GM19328 (cell line): ENCODE data around the gene MTRF1.
"Not testable (repeated sequence)": the region's sequence is repeated elsewhere in the genome, so short reads cannot be mapped to it uniquely, and the experiment has no call there.

Experiments
- ATAC-seq: cut with Tn5 transposase; IDR thresholded peaks from one replicate; pipeline ENCODE4 v1.9.1; 2021; ENCODE audit warnings: mild to moderate bottlenecking, moderate library complexity; ENCODE audit not compliant: unreplicated experiment

The MTRF1 gene

DNA sequence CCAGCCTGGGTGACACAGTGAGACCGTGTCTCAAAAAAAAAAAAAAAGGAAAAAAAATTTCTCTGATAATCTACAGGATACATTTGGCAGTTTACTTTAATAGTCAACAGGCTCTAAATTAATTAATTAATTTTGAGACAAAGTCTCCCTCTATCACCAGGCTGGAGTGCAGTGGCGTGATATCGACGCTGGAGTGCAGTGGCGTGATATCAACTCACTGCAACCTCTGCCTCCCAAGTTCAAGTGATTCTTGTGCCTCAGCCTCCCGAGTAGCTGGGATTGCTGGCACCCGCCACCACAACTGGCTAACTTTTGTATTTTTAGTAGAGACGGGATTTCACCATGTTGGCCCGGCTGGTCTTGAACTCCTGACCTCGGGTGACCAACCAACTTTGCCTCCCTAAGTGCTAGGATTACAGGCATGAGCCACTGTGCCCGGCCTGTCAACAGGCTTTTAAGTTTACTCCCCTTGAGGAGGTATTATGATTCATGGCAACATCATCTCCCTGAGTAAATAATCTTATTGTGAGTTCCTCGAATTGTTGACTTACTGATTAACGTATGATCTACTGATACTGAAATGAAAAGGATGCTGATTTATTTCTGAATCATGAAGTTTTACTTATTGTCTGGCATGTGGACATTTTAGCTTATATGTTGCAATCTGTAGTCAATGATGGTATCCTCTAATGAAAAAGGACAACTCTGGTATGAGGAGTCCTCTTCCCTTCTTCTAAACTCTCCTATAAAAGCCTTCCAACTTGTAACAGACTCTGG lies 21.3 kb upstream of the MTRF1 start:
- no peak for ATAC-seq

DNA sequence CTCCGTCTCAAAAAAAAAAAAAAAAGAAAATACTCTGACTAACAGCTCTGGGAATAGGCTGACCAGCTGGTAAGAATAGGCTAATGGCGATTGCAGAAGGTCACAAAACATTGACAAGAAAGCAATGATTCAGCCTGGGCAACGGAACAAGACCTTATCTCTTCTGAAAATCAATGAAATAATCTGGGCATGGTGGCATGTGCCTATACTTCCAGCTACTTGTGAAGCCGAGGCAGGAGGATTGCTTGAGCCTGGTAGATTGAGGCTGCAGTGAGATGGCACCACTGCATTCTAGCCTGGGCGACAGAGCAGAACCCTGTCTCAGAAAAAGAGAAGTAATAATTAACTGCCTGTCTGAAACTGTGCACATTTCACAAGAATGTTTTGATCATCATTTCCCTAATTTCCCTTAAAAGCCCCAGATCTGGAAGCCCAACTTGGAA lies 18.8 kb upstream of the MTRF1 start:
- ATAC-seq, result no peak

GRCh38 chr13:41279156-41279555 lies 15.8 kb upstream of the MTRF1 start:
- ATAC-seq, result not testable (repeated sequence)

DNA sequence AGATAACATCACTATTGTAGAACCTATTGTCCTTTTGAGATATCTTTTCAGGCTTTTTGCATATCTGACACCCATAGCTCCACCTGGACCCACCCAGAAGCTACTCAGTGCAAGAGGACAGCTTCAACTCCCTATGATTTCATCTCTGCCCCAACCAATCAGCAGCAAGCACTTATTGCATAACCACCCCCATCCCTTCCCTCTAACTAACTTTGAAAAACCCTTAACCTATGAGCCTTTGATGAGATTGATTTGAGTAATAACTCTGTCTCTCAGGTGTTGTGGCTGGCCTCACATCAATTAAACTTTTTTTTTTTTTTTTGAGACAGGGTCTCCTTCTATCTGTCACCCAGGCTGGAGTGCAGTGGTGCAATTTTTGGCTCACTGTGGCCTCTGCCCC lies 13.4 kb upstream of the MTRF1 start:
- ATAC-seq, result no peak

- ATAC-seq, result no peak
Observed at GRCh38 chr13:41274881-41275280, 11.5 kb upstream of the MTRF1 start.

- no peak for ATAC-seq
Observed at GRCh38 chr13:41273831-41274441, 10.6 kb upstream of the MTRF1 start.

- no peak for ATAC-seq
Observed at GRCh38 chr13:41271456-41272285, 8.3 kb upstream of the MTRF1 start.

DNA sequence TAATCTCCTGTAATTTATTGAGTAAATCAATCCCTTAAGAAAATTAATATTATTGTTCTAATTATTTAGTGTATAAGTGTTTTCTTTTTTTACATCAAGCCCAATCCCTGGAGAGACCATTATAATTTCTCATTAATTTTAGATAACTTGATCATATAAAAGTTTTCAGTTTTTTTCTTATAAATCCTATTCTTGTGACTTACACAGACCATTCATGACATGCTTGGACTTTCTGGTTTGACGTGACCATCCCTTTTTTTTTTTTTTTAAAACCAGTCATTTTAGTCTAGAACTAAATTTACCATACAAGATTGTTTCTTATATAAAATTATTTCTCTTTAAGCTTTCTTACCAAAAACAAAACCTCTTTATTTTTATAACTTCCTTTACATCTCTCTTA lies 5.4 kb upstream of the MTRF1 start:
- ATAC-seq, result no peak

- ATAC-seq, result no peak
Observed at GRCh38 chr13:41267106-41267505, 3.7 kb upstream of the MTRF1 start.

- ATAC-seq, result no peak
Observed at GRCh38 chr13:41259875-41260501, 3.4 kb downstream of the MTRF1 start.

DNA sequence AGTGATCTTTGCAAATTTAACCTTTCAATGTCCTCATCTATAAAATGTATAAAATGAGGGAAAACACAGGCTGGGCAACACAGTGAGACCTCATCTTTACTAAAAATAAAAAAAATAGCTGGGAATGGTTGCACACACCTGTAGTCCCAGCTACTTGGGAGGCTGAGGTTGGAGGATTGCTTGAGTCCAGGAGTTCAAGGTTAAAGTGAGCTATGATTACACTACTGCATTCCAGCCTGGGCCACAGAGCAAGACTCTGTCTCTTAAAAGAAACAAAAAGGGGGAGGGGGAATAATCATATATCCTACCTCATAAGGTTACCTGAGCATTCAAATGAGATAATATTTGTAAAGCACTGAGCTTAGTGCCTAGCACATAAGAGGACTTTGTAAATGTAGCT lies 5.8 kb downstream of the MTRF1 start:
- no peak for ATAC-seq

- ATAC-seq, result no peak
Observed at GRCh38 chr13:41254902-41255301, 8.5 kb downstream of the MTRF1 start.

DNA sequence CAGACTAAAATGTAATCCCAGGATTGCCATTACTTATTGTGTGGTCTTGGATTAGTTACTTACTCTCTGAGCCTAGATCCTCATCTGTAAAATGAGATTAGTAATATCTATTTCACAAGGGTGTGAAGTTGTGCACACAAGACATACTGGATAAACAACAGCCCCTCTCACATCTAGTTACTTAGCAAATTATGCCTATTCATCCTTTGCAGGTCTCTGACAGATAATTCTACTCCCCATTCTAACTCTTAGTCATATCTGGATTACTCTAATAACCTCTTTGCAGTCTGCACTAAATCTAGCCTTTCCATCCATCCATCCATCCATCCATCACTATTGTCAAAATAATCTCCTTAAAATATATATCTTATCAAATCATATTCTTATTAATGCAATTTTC lies 12.4 kb downstream of the MTRF1 start:
- ATAC-seq, result no peak

DNA sequence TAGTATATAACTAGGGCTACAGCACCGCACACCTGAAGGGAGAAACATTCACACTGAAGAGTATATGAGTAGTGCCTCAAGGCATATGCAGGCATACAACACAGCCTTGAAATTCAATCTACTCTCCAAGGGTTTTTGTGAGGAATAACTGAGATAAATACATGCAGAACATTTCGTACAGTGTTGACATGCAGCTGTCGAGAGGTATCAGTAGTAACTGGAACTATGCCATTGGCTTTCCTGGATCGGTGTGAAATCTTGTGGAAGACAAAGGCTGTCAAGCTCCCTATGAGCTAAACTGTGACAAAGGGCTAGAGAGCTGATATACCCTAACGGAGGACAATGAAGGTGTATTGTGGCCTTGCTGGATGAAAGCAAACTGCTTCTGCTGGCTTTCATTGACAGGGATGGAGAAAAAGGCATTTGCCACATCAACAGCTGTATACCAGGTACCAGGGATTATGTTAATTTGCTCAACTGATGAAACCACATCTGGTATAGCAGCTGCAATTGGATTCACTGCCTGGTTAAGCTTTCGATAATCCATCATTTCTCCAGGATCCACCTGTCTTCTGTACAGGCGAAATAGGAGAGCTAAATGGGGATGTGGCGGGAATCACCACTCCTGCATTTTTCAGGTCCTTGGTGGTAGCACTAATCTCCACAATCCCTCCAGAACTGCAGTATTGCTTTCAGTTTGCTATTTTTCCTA lies 16.3 kb downstream of the MTRF1 start:
- no peak for ATAC-seq

GRCh38 chr13:41244556-41244955 lies 18.8 kb downstream of the MTRF1 start:
- ATAC-seq, result no peak

DNA sequence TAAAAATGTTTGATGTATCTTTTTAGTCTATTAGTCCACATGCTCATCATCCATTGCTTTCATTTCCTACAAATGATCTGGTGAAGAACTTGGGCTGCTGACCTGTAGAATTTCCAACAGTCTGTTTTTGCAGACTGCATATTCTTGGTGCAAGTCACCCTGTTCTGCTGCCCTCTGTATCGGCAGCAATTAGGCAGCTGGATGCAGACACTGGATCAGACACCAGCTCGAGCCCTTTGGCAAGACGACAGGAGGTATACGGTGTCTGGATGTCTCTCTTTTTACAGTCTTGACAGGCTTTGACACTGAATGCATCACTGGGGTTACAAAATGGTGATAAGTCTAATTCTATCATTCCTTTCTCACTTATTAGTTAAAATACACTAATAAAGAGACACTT lies 21.8 kb downstream of the MTRF1 start:
- no peak for ATAC-seq

DNA sequence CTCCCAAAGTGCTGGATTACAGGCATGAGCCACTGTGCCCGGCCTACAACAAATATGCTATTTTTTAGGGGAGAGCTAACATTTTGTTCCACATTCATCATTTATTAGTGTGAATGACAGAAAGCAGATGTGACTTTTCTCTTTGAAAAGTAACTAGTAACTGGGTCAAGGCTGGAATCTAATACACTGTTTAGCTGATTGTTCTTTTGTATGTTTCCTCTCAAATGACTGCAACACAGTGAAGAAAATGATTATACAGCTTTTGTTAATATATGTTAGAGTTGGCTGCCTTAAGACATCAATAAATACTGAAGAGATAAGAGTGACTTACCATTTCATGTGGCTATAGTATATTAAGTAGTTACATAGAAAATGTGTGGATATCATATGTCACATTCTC lies 27.0 kb downstream of the MTRF1 start:
- no peak for ATAC-seq

GRCh38 chr13:41232578-41233480 lies 30.5 kb downstream of the MTRF1 start:
- no peak for ATAC-seq

DNA sequence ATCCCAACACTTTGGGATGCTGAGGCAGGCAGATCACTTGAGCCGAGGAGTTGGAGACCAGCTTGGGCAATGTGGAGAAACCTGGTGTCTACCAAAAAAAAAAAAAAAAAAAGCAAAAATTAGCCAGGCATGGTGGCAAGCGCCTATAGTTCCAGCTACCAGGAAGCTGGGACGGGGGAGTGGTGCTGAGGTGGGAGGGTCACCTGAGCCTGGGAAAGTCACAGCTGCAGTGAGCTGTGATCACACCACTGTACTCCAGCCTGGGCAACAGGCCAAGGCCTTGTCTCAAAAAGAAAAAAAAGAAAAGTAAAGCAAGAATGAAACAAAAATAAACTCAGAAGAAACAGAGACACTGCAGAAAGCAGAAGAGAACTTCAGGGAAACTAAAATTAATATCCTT lies 31.6 kb downstream of the MTRF1 start:
- ATAC-seq, result no peak
